ENCODE measurements around the gene ZFYVE9. TPM values are rescaled to one million over a fixed set of nuclear protein-coding genes. Genes with fewer than 3 reads are reported as not detected.

Gene ZFYVE9
- total and polyA plus RNA-seq, 9 of the 15 experiments (the other 6 are each of a cell fraction or from before 2014, with no cell fraction given): 0.52 to 14.4 (median 8.9) TPM

GRCh38 chr1:52141513-52142219, at the start of gene ZFYVE9 (continued):
- TF ChIP-seq E2F6 (IDR thresholded peaks at IDR 0.05; ENCODE audit: borderline replicate concordance in 1 of 2, extremely low read depth in 1 of 2, insufficient read depth in 1 of 2, insufficient read length in 1 of 2, low read depth in 1 of 2, low read length in 1 of 2, poor library complexity in 1 of 2, severe bottlenecking in 1 of 2) (peak; percentile 83 to 95), ZNF740 (CRISPR knock-in tag; IDR thresholded peaks at IDR 0.05) (no peak), ZNF740 (tag; IDR thresholded peaks at IDR 0.05) (no peak), SMARCA4 (IDR thresholded peaks at IDR 0.05) (no peak), POLR2G (IDR thresholded peaks at IDR 0.05; ENCODE audit: low read depth, low read length) (peak; percentile 92; the same call in 1 of the 2 replicates), SP1 (CRISPR knock-in tag; IDR thresholded peaks at IDR 0.05) (no peak), NR2C1 (IDR thresholded peaks at IDR 0.05) (no peak), NR2C1 (tag; IDR thresholded peaks at IDR 0.05) (no peak), SNRNP70 (optimal IDR thresholded peaks at IDR 0.05; ENCODE audit: low read depth, low read length) (no peak), TCFL5 (CRISPR knock-in tag; conservative IDR thresholded peaks at IDR 0.05) (no peak), KLF16 (IDR thresholded peaks at IDR 0.05) (no peak), ZC3H8 (IDR thresholded peaks at IDR 0.05) (no peak), YY1 (IDR thresholded peaks at IDR 0.05; ENCODE audit: borderline replicate concordance in 1 of 3, control insufficient read depth in 1 of 3, extremely low read depth in 1 of 3, insufficient read depth in 3 of 3, insufficient read length in 1 of 3, insufficient replicate concordance in 2 of 3, low read depth in 1 of 3, low read length in 2 of 3) (peak in 2 of 3 experiments; percentile 74 to 81), SREBF2 (CRISPR knock-in tag; IDR thresholded peaks at IDR 0.05) (no peak), ZZZ3 (IDR thresholded peaks at IDR 0.05) (no peak), TFAM (CRISPR knock-in tag; conservative IDR thresholded peaks at IDR 0.05) (no peak), HES1 (IDR thresholded peaks at IDR 0.05; ENCODE audit: low read depth) (no peak), HMG20A (CRISPR knock-in tag; conservative IDR thresholded peaks at IDR 0.05) (no peak), ZNF589 (CRISPR knock-in tag; IDR thresholded peaks at IDR 0.05; ENCODE audit: low read depth) (no peak), POLR2AphosphoS2 (IDR thresholded peaks at IDR 0.05; ENCODE audit: low read length) (no peak), EP300 (IDR thresholded peaks at IDR 0.05; ENCODE audit: low read length) (no peak), BHLHE40 (IDR thresholded peaks at IDR 0.05; ENCODE audit: low read length) (peak; percentile 93)

Data from K562 (cell line).